ENCODE results near the gene MYH1. TPM values are rescaled to one million over a fixed set of nuclear protein-coding genes. Genes with fewer than 3 reads are reported as not detected.

MYH1 gene
- total RNA-seq, 1 donor from 2014 or later: not detected

- DNase-seq (ENCODE audit: low read depth, low spot score): no peak
These were observed 36.1 kb downstream of the MYH1 start for GRCh38 chr17:10482252-10482651.

- DNase-seq (ENCODE audit: low read depth, low spot score): no peak
These were observed 40.6 kb downstream of the MYH1 start for GRCh38 chr17:10477701-10478100.

DNA sequence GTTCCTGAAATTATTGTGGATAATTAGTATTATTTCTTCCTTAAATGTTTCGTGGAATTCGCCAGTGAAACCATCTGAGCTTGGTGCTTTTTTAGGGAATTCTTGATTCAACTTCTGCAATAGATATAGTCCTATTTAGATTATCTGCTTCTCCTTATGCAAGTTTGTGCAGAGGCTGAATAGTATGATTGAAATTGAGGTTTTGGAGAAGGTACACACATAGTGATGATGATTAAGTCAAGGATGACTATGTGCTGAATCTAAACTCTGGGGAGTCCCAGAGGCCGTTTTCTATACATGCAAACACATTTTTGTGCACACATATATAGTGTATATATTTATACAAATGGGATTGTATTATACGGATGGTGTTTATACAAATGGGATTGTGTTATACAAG is 43.8 kb downstream of the MYH1 start:
- DNase-seq (ENCODE audit: low read depth, low spot score): no peak

- no peak for DNase-seq (ENCODE audit: low read depth, low spot score)
These were observed 46.5 kb downstream of the MYH1 start for GRCh38 chr17:10471858-10472257.

- DNase-seq (ENCODE audit: low read depth, low spot score): no peak
These were observed 48.9 kb downstream of the MYH1 start, which contains the start of gene MYH4 for GRCh38 chr17:10469459-10469858. TSS of gene MYH4 (minus strand) at chr17:10469559. CDS start at chr17:10466745, 2,814 bp downstream.

DNA sequence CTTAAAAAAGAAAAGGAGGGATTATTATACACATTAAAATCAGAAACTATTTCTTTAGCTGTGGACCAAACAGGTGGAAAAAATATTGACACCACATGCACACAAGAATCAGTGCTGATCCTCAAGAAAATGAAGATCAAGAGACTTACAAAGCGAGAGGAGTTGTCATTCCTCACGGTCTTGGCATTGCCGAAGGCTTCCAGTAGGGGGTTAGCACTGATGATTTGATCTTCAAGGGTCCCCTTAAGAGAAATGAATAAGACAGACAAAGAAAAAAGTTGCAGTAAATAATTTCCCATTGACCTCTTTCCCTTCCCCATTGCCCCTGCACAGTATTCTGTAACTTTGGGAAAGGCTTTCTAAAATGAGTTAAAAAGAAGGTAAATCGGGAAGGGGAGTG is 54.9 kb downstream of the MYH1 start:
- DNase-seq (ENCODE audit: low read depth, low spot score): no peak

- DNase-seq (ENCODE audit: low read depth, low spot score): no peak
These were observed 58.3 kb downstream of the MYH1 start for GRCh38 chr17:10460062-10460461.

DNA sequence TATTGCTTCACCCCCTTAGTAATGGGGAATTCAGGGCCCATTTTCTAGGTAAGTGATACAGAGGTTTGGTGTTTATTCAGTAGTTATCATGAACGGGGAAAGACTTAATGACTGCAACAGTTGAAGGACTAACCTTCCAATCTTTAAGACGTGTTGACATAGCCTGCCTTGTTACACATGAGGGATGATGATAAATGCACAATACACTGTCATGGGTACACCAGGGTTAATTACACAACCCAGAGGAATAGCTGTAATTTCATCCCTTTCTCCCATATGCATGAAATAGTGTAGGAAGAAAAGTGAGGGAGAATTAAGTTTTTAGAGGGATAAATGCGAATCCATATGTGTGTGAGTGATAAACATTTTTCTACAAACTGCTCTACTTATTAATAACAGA is 59.6 kb downstream of the MYH1 start:
- no peak for DNase-seq (ENCODE audit: low read depth, low spot score)

DNA sequence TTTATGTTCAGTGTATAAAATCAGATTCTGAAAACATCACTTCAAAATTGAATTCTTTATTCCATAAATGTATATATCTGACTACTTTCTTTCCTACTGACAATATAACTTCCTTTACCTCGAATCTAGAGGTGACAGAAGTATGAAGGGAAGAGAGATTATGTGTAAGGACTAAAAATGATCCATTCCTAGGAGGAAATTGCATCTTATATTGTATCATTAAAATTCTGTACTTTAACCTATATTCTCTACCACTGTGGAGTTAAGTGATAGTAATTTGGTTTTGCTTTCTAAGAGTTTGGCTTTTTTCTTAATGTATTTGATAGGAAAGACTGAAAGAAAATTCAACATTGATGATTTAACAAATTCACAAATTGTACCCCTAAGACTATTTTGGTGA is 60.4 kb downstream of the MYH1 start:
- no peak for DNase-seq (ENCODE audit: low read depth, low spot score)

- no peak for DNase-seq (ENCODE audit: low read depth, low spot score)
These were observed 71.1 kb downstream of the MYH1 start for GRCh38 chr17:10447026-10447931.

Other genes starting within 250 kb of the MYH1 start
- not detected in 2 replicates for gene MYH13, start 145.5 kb downstream of the MYH1 start, total RNA-seq
- gene MYH8, start 96.6 kb downstream of the MYH1 start, total RNA-seq: not detected in 2 replicates
- not detected in 2 replicates for gene MYH4, start 49.0 kb downstream of the MYH1 start, total RNA-seq
- not detected in 2 replicates for gene MYH2, start 31.1 kb upstream of the MYH1 start, total RNA-seq
- 0.07 and 0.71 TPM in 2 replicates for gene MYH3, start 138.8 kb upstream of the MYH1 start, total RNA-seq
- gene SCO1, start 179.0 kb upstream of the MYH1 start, total RNA-seq: 41.2 and 47.5 TPM in 2 replicates
- 9.2 and 13.5 TPM in 2 replicates for gene ADPRM, start 179.1 kb upstream of the MYH1 start, total RNA-seq
- 1.2 and 1.8 TPM in 2 replicates for gene TMEM220, start 211.5 kb upstream of the MYH1 start, total RNA-seq